ENCODE results near the gene GJD3.

The GJD3 gene

DNA sequence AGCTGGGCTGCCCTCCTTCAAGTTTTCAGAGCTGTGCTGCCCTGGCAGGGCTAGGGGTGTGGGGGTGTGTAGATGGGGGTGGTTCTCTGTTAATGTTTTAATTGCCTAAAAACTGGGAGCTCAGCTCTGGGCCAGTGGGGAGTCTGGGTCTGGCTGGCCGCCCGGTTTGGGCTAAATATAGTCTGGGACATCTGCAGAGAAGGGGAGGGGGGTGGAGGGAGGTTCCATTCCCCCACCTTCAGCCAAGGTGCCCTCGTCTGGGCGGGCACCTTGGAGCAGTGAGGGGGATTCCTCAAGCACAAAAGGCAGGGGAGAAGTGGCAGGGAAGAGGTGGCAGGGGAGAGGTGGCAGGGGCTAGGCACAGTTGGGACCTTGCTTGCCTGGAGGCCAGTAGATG, 42.6 kb downstream of the GJD3 start:
- Histone ChIP-seq H3K4me1 (peaks cover 26 to 92% (median 90%) of the 10 kb centered on the region in 4 donors), H3K4me3 (peak overlapping the region; percentile 93 to 97)
- intact Hi-C loops (cut with DNase I; ENCODE audit: low total_unique reads), result no loop called here

DNA sequence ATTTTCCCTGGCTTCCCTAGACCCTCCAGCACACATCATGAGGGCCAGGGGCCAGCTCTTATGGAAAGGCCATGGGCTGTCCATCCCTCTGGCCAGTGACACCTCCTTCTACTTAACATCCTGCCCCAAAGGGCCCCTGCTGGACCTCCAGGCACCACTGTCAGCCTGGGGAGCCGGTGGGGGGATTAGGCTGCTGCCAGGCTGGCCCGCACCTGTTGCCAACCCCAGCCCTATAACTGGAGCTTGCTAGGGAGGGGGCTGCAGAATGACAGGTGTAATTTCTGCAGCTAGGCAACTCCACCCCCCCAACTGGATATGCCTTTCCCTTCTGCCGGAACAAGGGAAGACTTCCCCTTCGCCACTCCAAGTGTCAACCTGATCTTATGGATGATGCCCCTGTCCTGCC, 43.0 kb downstream of the GJD3 start:
- no peak for DNase-seq
- Histone ChIP-seq H3K4me3 (peak overlapping the region; percentile 93 to 97), H3K36me3 (no peaks in the 10 kb centered on the region), H3K27ac (peak overlapping the region; percentile 94 to 95), H3K4me1 (peaks cover 26 to 92% (median 90%) of the 10 kb centered on the region in 4 donors), H3K9me3 (no peaks in the 10 kb centered on the region), H3K27me3 (no peaks in the 10 kb centered on the region)
- TF ChIP-seq, protein P1, sequence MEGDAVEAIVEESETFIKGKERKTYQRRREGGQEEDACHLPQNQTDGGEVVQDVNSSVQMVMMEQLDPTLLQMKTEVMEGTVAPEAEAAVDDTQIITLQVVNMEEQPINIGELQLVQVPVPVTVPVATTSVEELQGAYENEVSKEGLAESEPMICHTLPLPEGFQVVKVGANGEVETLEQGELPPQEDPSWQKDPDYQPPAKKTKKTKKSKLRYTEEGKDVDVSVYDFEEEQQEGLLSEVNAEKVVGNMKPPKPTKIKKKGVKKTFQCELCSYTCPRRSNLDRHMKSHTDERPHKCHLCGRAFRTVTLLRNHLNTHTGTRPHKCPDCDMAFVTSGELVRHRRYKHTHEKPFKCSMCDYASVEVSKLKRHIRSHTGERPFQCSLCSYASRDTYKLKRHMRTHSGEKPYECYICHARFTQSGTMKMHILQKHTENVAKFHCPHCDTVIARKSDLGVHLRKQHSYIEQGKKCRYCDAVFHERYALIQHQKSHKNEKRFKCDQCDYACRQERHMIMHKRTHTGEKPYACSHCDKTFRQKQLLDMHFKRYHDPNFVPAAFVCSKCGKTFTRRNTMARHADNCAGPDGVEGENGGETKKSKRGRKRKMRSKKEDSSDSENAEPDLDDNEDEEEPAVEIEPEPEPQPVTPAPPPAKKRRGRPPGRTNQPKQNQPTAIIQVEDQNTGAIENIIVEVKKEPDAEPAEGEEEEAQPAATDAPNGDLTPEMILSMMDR (IDR thresholded peaks at IDR 0.05), result no peak
- intact Hi-C loops (cut with DNase I; ENCODE audit: low total_unique reads), result no loop called here

More for the DNA sequence above, 42.6 kb downstream of the GJD3 start:
- TF ChIP-seq, protein P1 (IDR thresholded peaks at IDR 0.05), result no peak
- H3K27me3 ChIP-seq, result no peaks in the 10 kb centered on the region
- peak; percentile 33 to 78 for DNase-seq
- no peaks in the 10 kb centered on the region for H3K9me3 ChIP-seq
- peak overlapping the region; percentile 94 to 95 for H3K27ac ChIP-seq
- no peaks in the 10 kb centered on the region for H3K36me3 ChIP-seq

DNA sequence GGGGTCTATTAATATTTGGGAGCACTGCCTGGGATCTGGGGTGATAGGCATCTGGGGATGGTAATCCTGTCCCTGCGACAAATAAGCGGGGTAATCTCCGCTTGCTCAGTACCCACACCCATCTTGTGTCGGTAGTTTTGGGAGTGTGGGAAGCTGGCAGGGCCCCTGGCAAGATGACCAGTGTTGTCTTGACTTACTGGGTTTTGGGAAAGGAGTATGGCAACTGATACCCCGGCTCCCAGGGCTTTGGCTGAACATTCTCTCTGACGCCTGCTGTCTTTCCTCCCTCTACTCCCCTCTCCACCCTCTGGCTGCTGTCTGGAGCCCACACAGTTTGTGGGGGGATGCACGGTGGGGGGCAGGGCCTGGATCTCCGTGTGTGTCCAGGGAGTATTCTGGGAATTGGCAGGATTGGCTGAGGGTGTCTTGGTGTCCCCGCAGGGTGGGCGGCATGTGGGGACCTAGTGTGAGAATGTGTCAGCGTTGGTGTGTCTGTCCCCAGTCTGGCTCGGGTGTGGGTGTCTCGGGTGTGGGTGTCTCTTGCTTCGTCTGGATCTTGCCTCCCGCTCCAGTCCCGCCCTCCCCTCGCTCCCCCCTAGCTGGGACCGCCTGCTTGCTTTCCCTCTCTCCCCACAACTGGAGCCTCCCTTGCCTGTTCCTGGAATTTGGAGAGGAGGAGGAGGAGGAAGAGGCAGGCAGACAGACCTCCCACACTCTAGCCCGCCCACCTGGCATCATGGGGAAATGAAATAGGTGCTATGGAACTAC, 43.6 kb downstream of the GJD3 start:
- no peaks in the 10 kb centered on the region for H3K9me3 ChIP-seq
- peak overlapping the region; percentile 93 to 97 for H3K4me3 ChIP-seq
- intact Hi-C loops (cut with DNase I; ENCODE audit: low total_unique reads), result no loop called here
- H3K36me3 ChIP-seq, result no peaks in the 10 kb centered on the region
- DNase-seq, result peak; percentile 85 to 93
- TF ChIP-seq, protein P1 (IDR thresholded peaks at IDR 0.05), result no peak
- H3K27me3 ChIP-seq, result no peaks in the 10 kb centered on the region
- H3K4me1 ChIP-seq, result peaks cover 30 to 92% (median 90%) of the 10 kb centered on the region in 4 donors
- H3K27ac ChIP-seq, result peak overlapping the region; percentile 94 to 95

DNA sequence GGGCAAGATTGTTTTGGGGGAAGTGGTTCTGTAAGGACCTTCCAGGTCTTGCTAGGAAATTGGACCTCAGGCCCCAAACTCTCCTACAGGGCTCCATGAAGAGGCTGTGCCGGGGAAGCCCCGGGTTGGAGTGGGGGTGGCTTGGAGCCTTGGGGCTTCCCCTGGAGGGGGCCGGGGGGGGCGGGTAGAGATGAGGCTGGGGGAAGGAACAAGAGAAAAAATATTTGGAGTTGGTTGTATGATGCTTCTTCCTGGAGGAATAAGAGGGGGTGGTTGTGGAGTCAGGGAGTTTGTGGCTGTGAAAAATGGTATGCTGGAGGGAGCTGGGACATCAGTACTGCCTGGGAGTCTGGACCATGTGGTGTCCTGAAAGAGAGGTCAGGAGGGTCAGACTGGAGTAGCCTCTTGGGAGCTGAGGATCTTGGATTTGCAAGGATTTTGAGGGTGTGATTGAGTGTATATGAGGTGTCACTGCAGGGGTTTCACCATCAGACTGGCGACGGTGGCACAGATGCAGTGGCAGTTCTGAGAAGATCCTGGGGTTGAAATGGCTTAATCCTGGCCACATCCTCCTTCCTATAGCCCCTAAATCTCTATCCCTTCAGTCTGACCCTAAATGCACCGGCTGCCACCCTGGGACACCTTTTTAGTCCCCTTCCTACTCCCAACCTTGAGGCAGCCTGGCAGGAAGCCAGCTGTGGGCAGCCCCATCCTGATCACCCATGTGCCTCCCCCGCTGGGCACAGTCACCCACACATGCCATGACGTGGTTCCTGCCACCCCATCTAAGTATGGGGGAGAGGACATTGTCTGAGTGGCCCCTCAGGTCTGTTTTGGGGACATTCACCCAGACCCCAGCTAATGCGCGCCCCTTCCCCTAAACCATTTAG, 44.6 kb downstream of the GJD3 start:
- Histone ChIP-seq H3K9me3 (no peaks in the 10 kb centered on the region), H3K27ac (peak overlapping the region; percentile 94 to 95), H3K36me3 (no peaks in the 10 kb centered on the region), H3K4me1 (peaks cover 30 to 92% (median 88%) of the 10 kb centered on the region in 4 donors), H3K27me3 (no peaks in the 10 kb centered on the region), H3K4me3 (peak overlapping the region; percentile 93 to 97)
- TF ChIP-seq, protein P1 (IDR thresholded peaks at IDR 0.05), result no peak
- DNase-seq, result peak; percentile 62 to 77
- intact Hi-C loops (cut with DNase I; ENCODE audit: low total_unique reads), result no loop called here

DNA sequence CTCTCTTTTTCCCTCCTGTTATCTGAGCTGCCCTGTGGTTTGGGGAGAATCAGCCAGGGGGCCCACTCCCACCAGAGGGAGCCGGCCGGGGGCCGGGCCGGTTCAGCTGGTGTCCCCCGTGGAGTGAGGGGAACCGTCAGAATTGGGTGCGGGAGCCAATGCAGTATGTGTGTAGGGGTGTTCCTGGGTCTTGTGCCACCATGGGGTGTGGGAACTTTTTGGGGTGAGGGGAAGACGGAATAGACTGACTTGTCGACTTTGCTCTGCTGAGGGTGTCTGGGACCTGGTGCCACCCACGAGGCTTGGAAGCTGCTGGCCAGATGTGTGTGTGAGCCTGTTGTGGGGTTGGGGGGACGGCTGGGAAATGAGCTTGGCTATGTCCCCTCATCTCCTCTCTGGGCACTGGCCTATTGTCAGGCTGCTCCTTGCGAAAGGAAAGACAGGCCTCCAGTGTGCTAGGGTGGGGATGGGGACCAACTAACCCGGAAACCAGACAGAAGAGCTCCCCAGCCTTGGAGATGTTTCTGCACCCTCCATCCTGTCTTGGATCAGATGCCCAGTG, 45.6 kb downstream of the GJD3 start:
- no peaks in the 10 kb centered on the region for H3K27me3 ChIP-seq
- peak overlapping the region; percentile 93 to 97 for H3K4me3 ChIP-seq
- peak overlapping the region; percentile 94 to 95 for H3K27ac ChIP-seq
- no peaks in the 10 kb centered on the region for H3K9me3 ChIP-seq
- TF ChIP-seq, protein P1 (IDR thresholded peaks at IDR 0.05), result no peak
- peaks cover 29 to 92% (median 88%) of the 10 kb centered on the region in 4 donors for H3K4me1 ChIP-seq
- intact Hi-C loops (cut with DNase I; ENCODE audit: low total_unique reads), result no loop called here
- no peaks in the 10 kb centered on the region for H3K36me3 ChIP-seq
- DNase-seq, result peak in 1 of 2 donors; percentile 68
